Measurements from ENCODE around the gene LEKR1.

Gene LEKR1

DNA sequence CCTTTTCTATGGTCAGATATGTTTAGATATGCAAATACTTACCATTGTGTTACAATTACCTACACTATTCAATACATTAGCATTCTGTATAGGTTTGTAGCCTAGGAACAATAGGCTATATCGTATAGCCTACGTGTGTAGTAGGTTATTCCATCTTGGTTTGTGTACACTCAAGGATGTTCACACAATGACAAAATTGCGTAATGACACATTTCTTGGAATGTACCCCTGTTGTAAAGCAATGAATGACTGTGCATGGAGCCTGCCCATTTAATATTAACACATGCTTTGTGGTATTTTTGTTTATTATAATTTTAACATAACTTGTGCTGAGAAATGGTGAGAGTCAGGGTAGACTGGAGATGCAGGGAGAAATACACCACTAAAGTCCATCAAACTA, 154.9 kb downstream of the LEKR1 start:
- DNase-seq (ENCODE audit: low spot score): no peak

GRCh38 chr3:156983559-156983958, 157.4 kb downstream of the LEKR1 start:
- DNase-seq (ENCODE audit: low spot score): no peak

DNA sequence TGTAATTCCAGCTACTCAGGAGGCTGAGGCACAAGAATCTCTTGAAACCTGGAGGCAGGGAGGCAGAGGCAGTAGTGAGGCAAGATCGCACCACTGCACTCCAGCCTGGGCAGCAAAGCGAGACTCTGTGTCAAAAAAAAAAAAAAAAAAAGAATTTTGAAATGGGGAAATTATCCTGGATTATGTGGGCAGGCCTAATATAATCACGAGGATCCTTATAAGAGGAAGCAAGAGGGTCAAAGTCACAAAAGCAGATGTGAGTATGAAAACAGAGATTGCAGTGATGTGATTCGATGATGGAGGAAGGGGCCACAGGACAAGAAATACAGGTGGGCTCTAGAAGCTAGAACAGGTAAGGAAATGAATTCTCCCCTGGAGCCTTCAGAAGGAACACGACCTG, 159.6 kb downstream of the LEKR1 start:
- DNase-seq (ENCODE audit: low spot score): no peak

- no peak for DNase-seq (ENCODE audit: low spot score)
These were observed 161.8 kb downstream of the LEKR1 start for GRCh38 chr3:156987946-156988345.

DNA sequence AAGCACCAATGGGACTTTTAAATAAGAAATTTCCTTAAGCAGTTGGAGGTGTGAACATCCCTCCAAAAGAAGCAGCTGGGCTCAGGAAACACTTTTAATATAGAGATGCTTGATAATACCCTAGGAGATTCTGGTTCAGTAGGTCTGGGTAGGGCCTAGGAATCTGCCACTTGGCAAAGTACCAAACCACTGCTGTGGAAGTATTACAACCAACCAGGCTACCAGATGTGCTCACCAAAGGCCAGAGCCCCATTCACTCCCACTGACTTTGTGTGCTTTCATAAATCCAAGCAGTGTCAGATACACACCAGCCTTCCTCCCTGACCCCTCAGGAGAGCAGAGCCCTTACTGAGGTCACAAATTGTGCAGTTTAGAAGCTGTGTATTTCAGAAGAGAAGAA, 171.2 kb downstream of the LEKR1 start:
- DNase-seq (ENCODE audit: low spot score): peak; percentile 47

- no peak for DNase-seq (ENCODE audit: low spot score)
These were observed 175.2 kb downstream of the LEKR1 start for GRCh38 chr3:157001221-157001957.

DNA sequence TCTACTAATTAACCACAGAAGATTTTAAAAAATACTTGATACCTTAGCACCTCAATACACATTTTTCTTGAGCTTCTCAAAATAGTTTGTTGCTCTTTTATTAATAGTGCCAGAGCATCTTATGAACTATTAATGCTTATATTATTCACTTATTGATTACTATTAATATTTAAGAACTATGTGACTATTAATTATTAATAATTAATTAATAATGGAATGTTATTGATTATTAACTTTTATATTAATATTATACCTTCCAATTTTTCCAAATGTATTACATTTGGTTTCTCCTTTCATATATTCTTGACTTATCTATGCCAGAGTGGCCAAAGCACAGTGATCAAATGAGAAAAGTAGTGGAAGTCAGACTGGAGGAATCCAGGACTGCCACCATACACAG, 195.5 kb downstream of the LEKR1 start:
- DNase-seq (ENCODE audit: low spot score): no peak

- peak; percentile 26 for DNase-seq (ENCODE audit: low spot score)
These were observed 197.1 kb downstream of the LEKR1 start for GRCh38 chr3:157023226-157023625.

DNA sequence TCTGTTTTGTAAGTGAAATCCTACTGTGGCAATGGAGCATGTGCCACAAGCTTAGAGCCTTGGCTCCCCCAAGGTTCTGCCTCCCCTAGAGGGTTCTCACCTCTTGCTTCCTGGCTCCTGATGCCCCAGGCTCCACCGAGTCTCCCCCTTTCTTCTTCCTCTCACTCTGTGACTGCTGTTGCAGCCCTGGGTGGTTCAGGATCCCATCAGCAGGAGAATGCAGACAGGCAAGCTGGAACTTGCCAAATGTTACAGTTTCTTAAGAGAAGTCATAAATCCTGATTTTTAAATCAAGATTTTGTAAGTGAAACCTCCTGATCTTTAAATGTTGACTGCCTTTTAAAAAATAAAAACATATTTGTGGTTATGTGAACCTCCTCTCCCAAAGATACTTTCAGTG, 199.9 kb downstream of the LEKR1 start:
- DNase-seq (ENCODE audit: low spot score): no peak

- DNase-seq (ENCODE audit: low spot score): peak; percentile 19
These were observed 201.9 kb downstream of the LEKR1 start for GRCh38 chr3:157027861-157028745.

- no peak for DNase-seq (ENCODE audit: low spot score)
These were observed 203.2 kb downstream of the LEKR1 start for GRCh38 chr3:157029365-157029790.

DNA sequence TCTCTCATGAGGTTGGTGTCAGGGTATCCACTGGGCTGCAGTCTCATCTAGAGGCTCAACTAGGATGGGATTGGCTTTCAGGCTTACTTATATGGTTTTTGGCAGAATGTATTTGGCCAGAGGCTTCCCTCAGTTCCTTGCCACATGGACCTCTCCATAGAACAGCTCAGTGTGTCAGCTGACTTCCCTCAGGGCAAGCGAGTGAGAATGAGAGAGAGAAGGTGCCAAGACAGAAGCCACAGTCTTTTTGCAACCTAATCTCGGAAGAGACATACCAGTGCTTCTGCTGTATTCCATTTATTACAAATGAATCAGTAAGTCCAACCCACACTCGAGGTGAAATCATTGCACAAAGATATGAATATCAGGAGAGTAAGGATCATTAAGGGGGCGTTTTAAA, 204.6 kb downstream of the LEKR1 start:
- no peak for DNase-seq (ENCODE audit: low spot score)

- DNase-seq (ENCODE audit: low spot score): no peak
These were observed 206.8 kb downstream of the LEKR1 start for GRCh38 chr3:157033001-157033400.

GRCh38 chr3:157040456-157040855, 214.3 kb downstream of the LEKR1 start:
- DNase-seq (ENCODE audit: low spot score): no peak

- no peak for DNase-seq (ENCODE audit: low spot score)
These were observed 216.1 kb downstream of the LEKR1 start for GRCh38 chr3:157042226-157042625.

DNA sequence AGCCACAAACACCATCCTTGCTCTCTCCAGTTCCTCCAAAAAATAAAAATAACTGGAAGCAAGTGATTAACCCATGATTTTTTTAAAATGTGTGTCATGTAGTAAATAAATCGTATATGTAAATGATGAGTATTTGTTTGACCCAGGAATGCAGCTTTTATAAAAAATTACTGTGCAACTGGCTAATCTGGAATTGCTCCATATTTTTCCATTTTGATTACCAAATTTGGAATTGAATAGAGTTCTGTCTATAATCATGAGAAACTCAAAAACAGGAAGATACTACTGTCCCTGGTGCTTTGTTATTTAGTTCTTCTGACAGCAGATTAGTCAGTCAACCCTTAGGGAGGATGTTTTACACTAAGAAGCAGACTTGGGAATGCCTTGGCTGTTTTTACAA, 217.6 kb downstream of the LEKR1 start:
- DNase-seq (ENCODE audit: low spot score): no peak

- no peak for DNase-seq (ENCODE audit: low spot score)
These were observed 219.2 kb downstream of the LEKR1 start for GRCh38 chr3:157045238-157045850.

GRCh38 chr3:157046520-157046919, 220.4 kb downstream of the LEKR1 start:
- no peak for DNase-seq (ENCODE audit: low spot score)

DNA sequence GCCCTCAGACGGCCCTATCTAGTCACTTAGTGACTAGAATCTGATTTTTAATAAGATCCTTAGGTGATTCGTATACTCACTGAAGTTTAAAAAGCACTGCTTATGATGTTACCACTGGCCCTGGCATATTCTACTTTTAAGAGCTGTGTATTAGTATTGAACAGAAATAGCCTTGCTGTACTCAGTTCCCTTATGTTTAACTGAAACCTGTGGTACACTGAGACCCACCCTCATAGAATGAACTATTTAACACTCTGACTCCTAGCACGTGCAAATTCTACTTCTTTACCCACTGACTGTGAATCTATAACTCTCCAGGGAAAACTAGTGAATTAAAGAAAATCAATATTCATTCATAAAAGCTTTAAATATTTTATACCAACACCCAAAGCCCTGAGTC, 224.9 kb downstream of the LEKR1 start:
- DNase-seq (ENCODE audit: low spot score): no peak

DNA sequence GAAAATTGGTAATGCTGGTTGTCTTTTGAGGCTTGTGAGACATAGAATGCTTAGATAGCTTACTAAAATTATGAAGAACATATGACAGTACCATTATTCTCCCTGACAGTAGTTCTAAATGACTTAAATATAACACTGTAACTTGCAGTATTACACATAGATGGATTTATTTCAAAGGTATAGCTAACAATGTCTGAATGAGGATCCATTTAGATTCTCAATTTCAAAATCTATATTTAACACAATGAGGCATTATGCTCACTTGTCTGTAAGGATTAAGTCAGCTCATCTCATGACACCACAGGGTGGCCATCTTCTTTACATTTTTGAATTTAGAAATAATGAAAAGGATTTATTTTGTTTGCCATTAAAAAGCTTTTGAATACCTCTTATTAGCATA, 225.4 kb downstream of the LEKR1 start:
- DNase-seq (ENCODE audit: low spot score): no peak

DNA sequence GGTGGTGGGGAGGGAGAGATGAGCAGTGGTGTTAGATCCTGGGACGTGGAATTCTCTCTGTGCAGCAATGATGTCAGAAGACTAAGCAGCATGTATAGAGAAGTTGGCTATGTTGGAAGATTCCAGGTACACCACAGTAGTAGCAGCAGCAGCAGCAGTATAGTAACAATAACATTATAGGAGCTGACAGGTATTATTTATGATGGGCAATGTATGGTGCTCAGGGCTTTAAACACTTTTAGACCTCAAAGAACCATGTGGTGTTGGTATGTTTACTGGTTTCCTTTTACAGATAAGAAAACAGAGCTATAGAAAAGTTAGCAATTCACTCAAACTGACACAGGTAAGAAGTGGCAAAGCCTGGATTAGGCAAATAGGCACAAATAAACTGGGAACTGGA, 229.9 kb downstream of the LEKR1 start:
- DNase-seq (ENCODE audit: low spot score): no peak

GRCh38 chr3:157058392-157059071, 232.4 kb downstream of the LEKR1 start:
- no peak for DNase-seq (ENCODE audit: low spot score)
